Panc1 (cell line): Measurements from ENCODE around the gene HOXA9. TPM values are rescaled to one million over a fixed set of nuclear protein-coding genes. Genes with fewer than 3 reads are reported as not detected.

ENCODE experiments used
- ATAC-seq: fragments of 200-7000 bp; cut with Tn5 transposase; 2 replicates; pipeline ENCODE4 v1.9.1; 2020; ENCODE audit warnings: mild to moderate bottlenecking, moderate library complexity
- BruUV-seq: library from RNA; stranded (reverse); fragments of 400-500 nt; replicated peaks from 2 replicates; lab custom pipeline; 2021; lab: Mats Ljungman, UMichigan
- CTCF ChIA-PET: fragments of 300-600 bp; sonication (Branson Sonifier 250); formaldehyde crosslinking; loops from one replicate; lab custom pipeline; 2022; ENCODE audit warnings: antibody characterized with exemption; lab: Charles Lee
- POLR2A ChIA-PET: fragments of 300-600 bp; sonication (Branson Sonifier 250); formaldehyde crosslinking; loops from one replicate; lab custom pipeline; 2022; ENCODE audit warnings: antibody characterized with exemption; lab: Charles Lee
- DNase-seq: peaks from one replicate; pipeline ENCODE4 v3.0.0-alpha.2; 2010; ENCODE audit warnings: low read depth, low spot score
- H3K27ac ChIP-seq: 2 replicates; pipeline ENCODE4 v1.5.1; 2011; ENCODE audit warnings: mild to moderate bottlenecking, low read length, inconsistent platforms
- H3K27me3 ChIP-seq: fragments of 200-500 bp; sonication (Bioruptor generic); 2 replicates; pipeline ENCODE4 v1.6.0; 2014; ENCODE audit warnings: low read length, inconsistent platforms; ENCODE audit not compliant: control insufficient read depth, insufficient read depth
- H3K36me3 ChIP-seq: fragments of 200-500 bp; sonication (Bioruptor generic); 2 replicates; pipeline ENCODE4 v1.5.1; 2014; ENCODE audit warnings: inconsistent platforms, mild to moderate bottlenecking, low read length, moderate library complexity; ENCODE audit not compliant: control insufficient read depth, insufficient read depth
- H3K4me1 ChIP-seq: 2 replicates; pipeline ENCODE4 v1.5.1; 2011; ENCODE audit warnings: inconsistent platforms, mild to moderate bottlenecking, low read length, moderate library complexity; ENCODE audit not compliant: control insufficient read depth, insufficient read depth
- H3K4me3 ChIP-seq, 2 experiments: 2 replicates each; pipeline ENCODE4 v1.5.1; 2011 to 2012; ENCODE audit warnings: low read depth in 2 of 2, low read length in 2 of 2, mild to moderate bottlenecking in 2 of 2, inconsistent platforms in 1 of 2, moderate library complexity in 1 of 2
- H3K9me3 ChIP-seq: fragments of 200-500 bp; sonication (Bioruptor generic); 2 replicates; pipeline ENCODE4 v1.5.1; 2014; ENCODE audit warnings: low read depth, mild to moderate bottlenecking, inconsistent platforms, low read length, moderate library complexity; ENCODE audit not compliant: control insufficient read depth, insufficient read depth
- POLR2AphosphoS5 ChIP-seq: IDR thresholded peaks from 2 replicates; pipeline ENCODE4 v1.6.1; 2012; ENCODE audit warnings: mild to moderate bottlenecking, low read depth, low read length, moderate library complexity
- REST ChIP-seq, 2 experiments: IDR thresholded peaks; 2 replicates each; pipeline ENCODE4 v1.6.1; 2011 to 2012; ENCODE audit warnings: low read depth in 2 of 2, control low read depth in 1 of 2, low read length in 1 of 2, mild to moderate bottlenecking in 1 of 2, moderate library complexity in 1 of 2; ENCODE audit not compliant: insufficient read depth in 1 of 2
- SIN3A ChIP-seq: IDR thresholded peaks from 2 replicates; pipeline ENCODE4 v1.6.1; 2012; ENCODE audit warnings: low read depth, mild to moderate bottlenecking, low read length, moderate library complexity, borderline replicate concordance; ENCODE audit not compliant: insufficient read depth
- TCF7L2 ChIP-seq: IDR thresholded peaks from 2 replicates; pipeline ENCODE4 v1.6.1; 2011; ENCODE audit warnings: mild to moderate bottlenecking, low read depth, low read length, inconsistent platforms
- in situ Hi-C: cut with HindIII; loops from 2 replicates; pipeline ENCODE4 v1.10.0; 2016; ENCODE audit warnings: low sequenced_read_pairs, low pct_unique_long_range_greater_than_20kb
- intact Hi-C: fragments of 100-400 bp; cut with micrococcal nuclease; formaldehyde crosslinking; loops from one replicate; pipeline ENCODE4 v1.10.0; 2022; ENCODE audit not compliant: unreplicated experiment
- total RNA-seq: library from RNA; stranded (reverse); gene quantifications from one replicate; pipeline ENCODE4 v1.2.1, GENCODE V29; 2021; ENCODE audit not compliant: unreplicated experiment
- TF ChIP-seq, protein P1 (sequence below): fragments of 450-650 bp; IDR thresholded peaks from 2 replicates; pipeline ENCODE4 v1.5.1; 2017; ENCODE audit warnings: mild to moderate bottlenecking

HOXA9 gene
- total RNA-seq, 1 experiment from 2014 or later: not detected

GRCh38 chr7:27114881-27115220 is 50.5 kb downstream of the HOXA9 start:
- BruUV-seq: no TSS peak
- DNase-seq: no peak
- H3K4me3 ChIP-seq: peak overlapping the region; percentile 60 to 92
- H3K4me1 ChIP-seq: peaks cover 61% of the 10 kb centered on the region
- ATAC-seq: no peak
- ChIA-PET CTCF (no interaction called here), POLR2A (interaction anchor here (0.5 to 3.1 kb wide), 2 partner anchors 18 to 20 kb away, joined by 3 to 21 read pairs; partner anchors contain the start of gene HOXA1)
- no peaks in the 10 kb centered on the region for H3K9me3 ChIP-seq
- H3K27ac ChIP-seq: peak overlapping the region; percentile 99
- TF ChIP-seq REST (IDR thresholded peaks at IDR 0.05; ENCODE audit: insufficient read depth in 1 of 2, low read depth in 2 of 2, low read length in 1 of 2) (no peak), POLR2AphosphoS5 (no peak), TCF7L2 (no peak), SIN3A (no peak)
- TF ChIP-seq, protein P1, sequence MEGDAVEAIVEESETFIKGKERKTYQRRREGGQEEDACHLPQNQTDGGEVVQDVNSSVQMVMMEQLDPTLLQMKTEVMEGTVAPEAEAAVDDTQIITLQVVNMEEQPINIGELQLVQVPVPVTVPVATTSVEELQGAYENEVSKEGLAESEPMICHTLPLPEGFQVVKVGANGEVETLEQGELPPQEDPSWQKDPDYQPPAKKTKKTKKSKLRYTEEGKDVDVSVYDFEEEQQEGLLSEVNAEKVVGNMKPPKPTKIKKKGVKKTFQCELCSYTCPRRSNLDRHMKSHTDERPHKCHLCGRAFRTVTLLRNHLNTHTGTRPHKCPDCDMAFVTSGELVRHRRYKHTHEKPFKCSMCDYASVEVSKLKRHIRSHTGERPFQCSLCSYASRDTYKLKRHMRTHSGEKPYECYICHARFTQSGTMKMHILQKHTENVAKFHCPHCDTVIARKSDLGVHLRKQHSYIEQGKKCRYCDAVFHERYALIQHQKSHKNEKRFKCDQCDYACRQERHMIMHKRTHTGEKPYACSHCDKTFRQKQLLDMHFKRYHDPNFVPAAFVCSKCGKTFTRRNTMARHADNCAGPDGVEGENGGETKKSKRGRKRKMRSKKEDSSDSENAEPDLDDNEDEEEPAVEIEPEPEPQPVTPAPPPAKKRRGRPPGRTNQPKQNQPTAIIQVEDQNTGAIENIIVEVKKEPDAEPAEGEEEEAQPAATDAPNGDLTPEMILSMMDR: no peak
- intact Hi-C loops: loop anchor here (1.0 kb wide), 1 partner anchor 7 kb away; no protein-coding TSS in a partner anchor
- no peaks in the 10 kb centered on the region for H3K36me3 ChIP-seq
- H3K27me3 ChIP-seq: no peaks in the 10 kb centered on the region
- in situ Hi-C loops: no loop called here

- Histone ChIP-seq H3K27me3 (no peaks in the 10 kb centered on the region), H3K4me3 (peak overlapping the region; percentile 60 to 92), H3K36me3 (no peaks in the 10 kb centered on the region), H3K27ac (peak overlapping the region; percentile 99), H3K4me1 (peaks cover 61% of the 10 kb centered on the region), H3K9me3 (no peaks in the 10 kb centered on the region)
- in situ Hi-C loops: no loop called here
- ChIA-PET CTCF (interaction anchor here (0.6 kb wide), 1 partner anchor 66 kb away, joined by 3 read pairs; no protein-coding TSS in a partner anchor), POLR2A (interaction anchor here (0.7 to 3.1 kb wide), 3 partner anchors 17 to 1051 kb away, joined by 3 to 21 read pairs (median 5); partner anchors contain the start of gene HOXA1)
- TF ChIP-seq, protein P1: no peak
- TF ChIP-seq SIN3A (no peak), TCF7L2 (no peak), POLR2AphosphoS5 (no peak; the same call in 1 of the 2 replicates), REST (IDR thresholded peaks at IDR 0.05; ENCODE audit: insufficient read depth in 1 of 2, low read depth in 2 of 2, low read length in 1 of 2) (no peak)
- ATAC-seq (peak; percentile 46), DNase-seq (no peak)
- no TSS peak for BruUV-seq
- intact Hi-C loops: loop anchor here (1.0 kb wide), 1 partner anchor 8 kb away; no protein-coding TSS in a partner anchor
Observed at GRCh38 chr7:27113991-27114769, 51.2 kb downstream of the HOXA9 start.
